Uterus (tissue), 2 donors: ENCODE measurements around the gene SH3PXD2A.

ENCODE experiments used
- POLR2A ChIP-seq, 2 donors: fragments of 450-650 bp; IDR thresholded peaks; one replicate each; pipeline ENCODE4 v1.6.1; 2016; ENCODE audit warnings: antibody characterized with exemption in 2 of 2, mild to moderate bottlenecking in 1 of 2, moderate library complexity in 1 of 2
- TF ChIP-seq, protein P1 (sequence below), 4 experiments: fragments of 200-600 bp in 2 of 4; fragments of 450-650 bp in 2 of 4; sonication (generic) in 2 of 4; IDR thresholded peaks; one replicate each; pipeline ENCODE4 v1.5.1; 2016 to 2019; ENCODE audit warnings: antibody characterized with exemption in 4 of 4, mild to moderate bottlenecking in 2 of 4, moderate library complexity in 1 of 4

DNA sequence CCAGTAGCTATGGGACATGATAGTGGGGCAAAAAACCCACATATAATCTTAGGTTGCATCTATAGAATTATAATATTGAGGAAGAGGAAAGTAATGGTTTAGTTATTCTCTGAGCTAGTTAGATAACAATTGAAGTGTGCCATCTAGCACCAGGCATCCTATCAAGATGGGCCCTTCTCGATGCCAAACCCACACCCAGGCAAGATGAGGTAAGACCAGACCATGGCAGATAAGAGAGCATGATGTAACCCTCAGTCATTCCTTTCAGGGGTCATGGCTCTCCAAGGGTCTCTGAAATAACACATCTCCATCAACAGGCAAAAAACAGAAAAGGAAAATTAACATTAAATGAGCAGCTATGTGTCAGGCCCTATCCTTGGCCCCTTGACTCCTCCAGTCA lies 128.7 kb downstream of the SH3PXD2A start:
- TF ChIP-seq, protein P1, sequence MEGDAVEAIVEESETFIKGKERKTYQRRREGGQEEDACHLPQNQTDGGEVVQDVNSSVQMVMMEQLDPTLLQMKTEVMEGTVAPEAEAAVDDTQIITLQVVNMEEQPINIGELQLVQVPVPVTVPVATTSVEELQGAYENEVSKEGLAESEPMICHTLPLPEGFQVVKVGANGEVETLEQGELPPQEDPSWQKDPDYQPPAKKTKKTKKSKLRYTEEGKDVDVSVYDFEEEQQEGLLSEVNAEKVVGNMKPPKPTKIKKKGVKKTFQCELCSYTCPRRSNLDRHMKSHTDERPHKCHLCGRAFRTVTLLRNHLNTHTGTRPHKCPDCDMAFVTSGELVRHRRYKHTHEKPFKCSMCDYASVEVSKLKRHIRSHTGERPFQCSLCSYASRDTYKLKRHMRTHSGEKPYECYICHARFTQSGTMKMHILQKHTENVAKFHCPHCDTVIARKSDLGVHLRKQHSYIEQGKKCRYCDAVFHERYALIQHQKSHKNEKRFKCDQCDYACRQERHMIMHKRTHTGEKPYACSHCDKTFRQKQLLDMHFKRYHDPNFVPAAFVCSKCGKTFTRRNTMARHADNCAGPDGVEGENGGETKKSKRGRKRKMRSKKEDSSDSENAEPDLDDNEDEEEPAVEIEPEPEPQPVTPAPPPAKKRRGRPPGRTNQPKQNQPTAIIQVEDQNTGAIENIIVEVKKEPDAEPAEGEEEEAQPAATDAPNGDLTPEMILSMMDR (IDR thresholded peaks at IDR 0.05): no peak
- TF ChIP-seq POLR2A (IDR thresholded peaks at IDR 0.05): no peak
